WTC11 (cell line): Measurements from ENCODE around the gene SEC24B. TPM values are rescaled to one million over a fixed set of nuclear protein-coding genes. Genes with fewer than 3 reads are reported as not detected.

ENCODE experiments used
- ATAC-seq: fragments of 200-7000 bp; cut with Tn5 transposase; 2 replicates; pipeline ENCODE4 v1.10.0; 2021; ENCODE audit warnings: mild to moderate bottlenecking, moderate library complexity
- CTCF ChIA-PET: fragments of 300-600 bp; sonication (Branson Sonifier 250); formaldehyde crosslinking; loops from one replicate; lab custom pipeline; 2021; ENCODE audit warnings: antibody characterized with exemption; lab: Charles Lee
- POLR2A ChIA-PET: fragments of 350-600 bp; sonication (Branson Sonifier 250); formaldehyde crosslinking; loops from one replicate; lab custom pipeline; 2021; ENCODE audit warnings: antibody characterized with exemption; lab: Charles Lee
- DNase-seq: peaks from one replicate; pipeline ENCODE4 v3.0.0; 2021; ENCODE audit warnings: low spot score
- H3K27ac Mint-ChIP-seq: 2 replicates; pipeline ENCODE4 v1.8.0; 2021; ENCODE audit warnings: mixed read lengths
- H3K27me3 Mint-ChIP-seq: 2 replicates; pipeline ENCODE4 v1.8.0; 2021; ENCODE audit warnings: low read depth, mild to moderate bottlenecking, moderate library complexity, mixed read lengths
- H3K36me3 Mint-ChIP-seq: 2 replicates; pipeline ENCODE4 v1.8.0; 2021; ENCODE audit warnings: mixed read lengths
- H3K4me1 Mint-ChIP-seq: 2 replicates; pipeline ENCODE4 v1.8.0; 2022; ENCODE audit warnings: mixed read lengths
- H3K4me3 Mint-ChIP-seq: 2 replicates; pipeline ENCODE4 v1.8.0; 2021; ENCODE audit warnings: mild to moderate bottlenecking, moderate library complexity, mixed read lengths
- H3K9me3 Mint-ChIP-seq: 2 replicates; pipeline ENCODE4 v1.8.0; 2021; ENCODE audit warnings: mixed read lengths
- EMX1 ChIP-seq: fragments of 250-450 bp; sonication (Bioruptor Pico); IDR thresholded peaks from 2 replicates; pipeline ENCODE4 v1.8.0; 2021; ENCODE audit warnings: mild to moderate bottlenecking
- KAT7 ChIP-seq: sonication (generic); formaldehyde crosslinking; IDR thresholded peaks from 2 replicates; pipeline ENCODE4 v1.8.1; 2023; ENCODE audit warnings: missing genetic modification reagents, mild to moderate bottlenecking, borderline replicate concordance
- NFYB ChIP-seq: sonication (generic); formaldehyde crosslinking; conservative IDR thresholded peaks from 2 replicates; pipeline ENCODE4 v1.8.0; 2022; ENCODE audit warnings: low read depth, missing genetic modification reagents
- SOX15 ChIP-seq: fragments of 250-450 bp; sonication (Bioruptor Pico); IDR thresholded peaks from 2 replicates; pipeline ENCODE4 v1.9.0; 2021; ENCODE audit warnings: mild to moderate bottlenecking
- SP1 ChIP-seq: sonication (generic); formaldehyde crosslinking; conservative IDR thresholded peaks from 2 replicates; pipeline ENCODE4 v1.8.1; 2022; ENCODE audit warnings: missing genetic modification reagents
- TCF7 ChIP-seq: sonication (generic); formaldehyde crosslinking; IDR thresholded peaks from 2 replicates; pipeline ENCODE4 v1.8.0; 2022; ENCODE audit warnings: mild to moderate bottlenecking, low read depth, missing genetic modification reagents, moderate library complexity
- TEAD4 ChIP-seq: sonication (generic); formaldehyde crosslinking; IDR thresholded peaks from 2 replicates; pipeline ENCODE4 v1.8.0; 2022; ENCODE audit warnings: mild to moderate bottlenecking, missing genetic modification reagents
- TP53 ChIP-seq: sonication (generic); formaldehyde crosslinking; IDR thresholded peaks from 2 replicates; pipeline ENCODE4 v1.8.1; 2023; ENCODE audit warnings: mild to moderate bottlenecking, missing genetic modification reagents
- ZNF317 ChIP-seq: sonication (generic); formaldehyde crosslinking; IDR thresholded peaks from 2 replicates; pipeline ENCODE4 v1.8.1; 2023; ENCODE audit warnings: low read depth, mild to moderate bottlenecking, moderate library complexity, missing genetic modification reagents, borderline replicate concordance
- ZNF396 ChIP-seq: fragments of 250-450 bp; sonication (Bioruptor Pico); IDR thresholded peaks from 2 replicates; pipeline ENCODE4 v1.8.0; 2021; ENCODE audit warnings: mild to moderate bottlenecking, moderate library complexity, borderline replicate concordance
- total RNA-seq: library from RNA; stranded (reverse); gene quantifications from 3 replicates; pipeline ENCODE4 v1.2.3, GENCODE V29; 2021
- TF ChIP-seq, protein P1 (sequence below): sonication (generic); formaldehyde crosslinking; IDR thresholded peaks from 2 replicates; pipeline ENCODE4 v1.8.0; 2022; ENCODE audit warnings: mild to moderate bottlenecking, missing genetic modification reagents
- TF ChIP-seq, protein P2 (sequence below): sonication (generic); formaldehyde crosslinking; IDR thresholded peaks from 2 replicates; pipeline ENCODE4 v1.8.1; 2022; ENCODE audit warnings: missing genetic modification reagents, borderline replicate concordance
- TF ChIP-seq, protein P3 (sequence below): fragments of 250-450 bp; sonication (Bioruptor Pico); IDR thresholded peaks from 2 replicates; pipeline ENCODE4 v2.1.2; 2022; ENCODE audit warnings: mild to moderate bottlenecking, moderate library complexity
- TF ChIP-seq, protein P4 (sequence below): fragments of 200-600 bp; IDR thresholded peaks from 2 replicates; pipeline ENCODE4 v1.8.0; 2022; ENCODE audit warnings: antibody characterized with exemption
- TF ChIP-seq, protein P5 (sequence below): fragments of 250-450 bp; sonication (Bioruptor Pico); IDR thresholded peaks from 2 replicates; pipeline ENCODE4 v1.9.0; 2021; ENCODE audit warnings: mild to moderate bottlenecking
- TF ChIP-seq, protein P6 (sequence below): sonication (generic); formaldehyde crosslinking; IDR thresholded peaks from 2 replicates; pipeline ENCODE4 v1.8.1; 2022; ENCODE audit warnings: mild to moderate bottlenecking, missing genetic modification reagents, moderate library complexity, borderline replicate concordance
- TF ChIP-seq, protein P7 (sequence below): fragments of 250-450 bp; sonication (Bioruptor Pico); IDR thresholded peaks from 2 replicates; pipeline ENCODE4 v1.9.0; 2021; ENCODE audit warnings: moderate library complexity, mild to moderate bottlenecking, inconsistent platforms, borderline replicate concordance
- TF ChIP-seq, protein P8 (sequence below): sonication (generic); formaldehyde crosslinking; IDR thresholded peaks from 2 replicates; pipeline ENCODE4 v1.8.1; 2022; ENCODE audit warnings: low read depth, mild to moderate bottlenecking, moderate library complexity, missing genetic modification reagents, borderline replicate concordance
- TF ChIP-seq, protein P9 (sequence below): sonication (generic); formaldehyde crosslinking; IDR thresholded peaks from 2 replicates; pipeline ENCODE4 v1.8.0; 2023; ENCODE audit warnings: missing genetic modification reagents

The SEC24B gene
- total RNA-seq, 1 experiment from 2014 or later: 24.0 TPM

DNA sequence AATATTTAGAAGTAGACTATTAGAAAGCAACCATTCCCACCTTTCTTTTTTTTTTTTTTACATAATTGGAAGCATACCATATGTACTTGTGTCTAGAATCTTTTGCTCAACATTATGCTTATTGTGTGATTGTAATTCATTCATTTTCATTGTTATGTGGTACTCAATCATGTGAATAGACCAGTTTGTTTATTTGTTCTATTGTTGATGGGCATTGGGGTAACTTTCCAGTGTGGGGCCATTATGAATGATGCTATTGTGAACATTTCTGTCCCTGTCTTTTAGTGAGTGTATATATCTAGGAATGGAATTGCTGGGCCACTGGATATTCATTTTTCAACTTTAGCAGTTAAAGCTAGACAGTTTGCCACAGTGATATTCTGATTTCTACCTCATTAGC lies 63.9 kb downstream of the SEC24B start:
- H3K27me3 Mint-ChIP-seq: no peaks in the 10 kb centered on the region
- H3K27ac Mint-ChIP-seq: no peak overlapping the region
- ChIA-PET POLR2A (no interaction called here), CTCF (no interaction called here)
- TF ChIP-seq, protein P1, sequence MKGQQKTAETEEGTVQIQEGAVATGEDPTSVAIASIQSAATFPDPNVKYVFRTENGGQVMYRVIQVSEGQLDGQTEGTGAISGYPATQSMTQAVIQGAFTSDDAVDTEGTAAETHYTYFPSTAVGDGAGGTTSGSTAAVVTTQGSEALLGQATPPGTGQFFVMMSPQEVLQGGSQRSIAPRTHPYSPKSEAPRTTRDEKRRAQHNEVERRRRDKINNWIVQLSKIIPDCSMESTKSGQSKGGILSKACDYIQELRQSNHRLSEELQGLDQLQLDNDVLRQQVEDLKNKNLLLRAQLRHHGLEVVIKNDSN (CRISPR knock-in tag): no peak
- TF ChIP-seq SOX15 (no peak), TCF7 (CRISPR knock-in tag) (no peak), ZNF317 (no peak), EMX1 (CRISPR knock-in tag) (no peak), TP53 (CRISPR knock-in tag) (no peak), TEAD4 (CRISPR knock-in tag) (no peak), SP1 (CRISPR knock-in tag) (no peak), KAT7 (CRISPR knock-in tag) (no peak), ZNF396 (CRISPR knock-in tag) (no peak), NFYB (CRISPR knock-in tag) (no peak)
- TF ChIP-seq, protein P2, sequence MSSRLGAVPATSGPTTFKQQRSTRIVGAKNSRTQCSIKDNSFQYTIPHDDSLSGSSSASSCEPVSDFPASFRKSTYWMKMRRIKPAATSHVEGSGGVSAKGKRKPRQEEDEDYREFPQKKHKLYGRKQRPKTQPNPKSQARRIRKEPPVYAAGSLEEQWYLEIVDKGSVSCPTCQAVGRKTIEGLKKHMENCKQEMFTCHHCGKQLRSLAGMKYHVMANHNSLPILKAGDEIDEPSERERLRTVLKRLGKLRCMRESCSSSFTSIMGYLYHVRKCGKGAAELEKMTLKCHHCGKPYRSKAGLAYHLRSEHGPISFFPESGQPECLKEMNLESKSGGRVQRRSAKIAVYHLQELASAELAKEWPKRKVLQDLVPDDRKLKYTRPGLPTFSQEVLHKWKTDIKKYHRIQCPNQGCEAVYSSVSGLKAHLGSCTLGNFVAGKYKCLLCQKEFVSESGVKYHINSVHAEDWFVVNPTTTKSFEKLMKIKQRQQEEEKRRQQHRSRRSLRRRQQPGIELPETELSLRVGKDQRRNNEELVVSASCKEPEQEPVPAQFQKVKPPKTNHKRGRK (CRISPR knock-in tag): no peak
- TF ChIP-seq, protein P3, sequence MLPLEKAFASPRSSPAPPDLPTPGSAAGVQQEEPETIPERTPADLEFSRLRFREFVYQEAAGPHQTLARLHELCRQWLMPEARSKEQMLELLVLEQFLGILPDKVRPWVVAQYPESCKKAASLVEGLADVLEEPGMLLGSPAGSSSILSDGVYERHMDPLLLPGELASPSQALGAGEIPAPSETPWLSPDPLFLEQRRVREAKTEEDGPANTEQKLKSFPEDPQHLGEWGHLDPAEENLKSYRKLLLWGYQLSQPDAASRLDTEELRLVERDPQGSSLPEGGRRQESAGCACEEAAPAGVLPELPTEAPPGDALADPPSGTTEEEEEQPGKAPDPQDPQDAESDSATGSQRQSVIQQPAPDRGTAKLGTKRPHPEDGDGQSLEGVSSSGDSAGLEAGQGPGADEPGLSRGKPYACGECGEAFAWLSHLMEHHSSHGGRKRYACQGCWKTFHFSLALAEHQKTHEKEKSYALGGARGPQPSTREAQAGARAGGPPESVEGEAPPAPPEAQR: no peak
- TF ChIP-seq, protein P4, sequence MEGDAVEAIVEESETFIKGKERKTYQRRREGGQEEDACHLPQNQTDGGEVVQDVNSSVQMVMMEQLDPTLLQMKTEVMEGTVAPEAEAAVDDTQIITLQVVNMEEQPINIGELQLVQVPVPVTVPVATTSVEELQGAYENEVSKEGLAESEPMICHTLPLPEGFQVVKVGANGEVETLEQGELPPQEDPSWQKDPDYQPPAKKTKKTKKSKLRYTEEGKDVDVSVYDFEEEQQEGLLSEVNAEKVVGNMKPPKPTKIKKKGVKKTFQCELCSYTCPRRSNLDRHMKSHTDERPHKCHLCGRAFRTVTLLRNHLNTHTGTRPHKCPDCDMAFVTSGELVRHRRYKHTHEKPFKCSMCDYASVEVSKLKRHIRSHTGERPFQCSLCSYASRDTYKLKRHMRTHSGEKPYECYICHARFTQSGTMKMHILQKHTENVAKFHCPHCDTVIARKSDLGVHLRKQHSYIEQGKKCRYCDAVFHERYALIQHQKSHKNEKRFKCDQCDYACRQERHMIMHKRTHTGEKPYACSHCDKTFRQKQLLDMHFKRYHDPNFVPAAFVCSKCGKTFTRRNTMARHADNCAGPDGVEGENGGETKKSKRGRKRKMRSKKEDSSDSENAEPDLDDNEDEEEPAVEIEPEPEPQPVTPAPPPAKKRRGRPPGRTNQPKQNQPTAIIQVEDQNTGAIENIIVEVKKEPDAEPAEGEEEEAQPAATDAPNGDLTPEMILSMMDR: no peak
- TF ChIP-seq, protein P5, sequence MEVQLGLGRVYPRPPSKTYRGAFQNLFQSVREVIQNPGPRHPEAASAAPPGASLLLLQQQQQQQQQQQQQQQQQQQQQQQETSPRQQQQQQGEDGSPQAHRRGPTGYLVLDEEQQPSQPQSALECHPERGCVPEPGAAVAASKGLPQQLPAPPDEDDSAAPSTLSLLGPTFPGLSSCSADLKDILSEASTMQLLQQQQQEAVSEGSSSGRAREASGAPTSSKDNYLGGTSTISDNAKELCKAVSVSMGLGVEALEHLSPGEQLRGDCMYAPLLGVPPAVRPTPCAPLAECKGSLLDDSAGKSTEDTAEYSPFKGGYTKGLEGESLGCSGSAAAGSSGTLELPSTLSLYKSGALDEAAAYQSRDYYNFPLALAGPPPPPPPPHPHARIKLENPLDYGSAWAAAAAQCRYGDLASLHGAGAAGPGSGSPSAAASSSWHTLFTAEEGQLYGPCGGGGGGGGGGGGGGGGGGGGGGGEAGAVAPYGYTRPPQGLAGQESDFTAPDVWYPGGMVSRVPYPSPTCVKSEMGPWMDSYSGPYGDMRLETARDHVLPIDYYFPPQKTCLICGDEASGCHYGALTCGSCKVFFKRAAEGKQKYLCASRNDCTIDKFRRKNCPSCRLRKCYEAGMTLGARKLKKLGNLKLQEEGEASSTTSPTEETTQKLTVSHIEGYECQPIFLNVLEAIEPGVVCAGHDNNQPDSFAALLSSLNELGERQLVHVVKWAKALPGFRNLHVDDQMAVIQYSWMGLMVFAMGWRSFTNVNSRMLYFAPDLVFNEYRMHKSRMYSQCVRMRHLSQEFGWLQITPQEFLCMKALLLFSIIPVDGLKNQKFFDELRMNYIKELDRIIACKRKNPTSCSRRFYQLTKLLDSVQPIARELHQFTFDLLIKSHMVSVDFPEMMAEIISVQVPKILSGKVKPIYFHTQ (CRISPR knock-in tag): no peak
- TF ChIP-seq, protein P6, sequence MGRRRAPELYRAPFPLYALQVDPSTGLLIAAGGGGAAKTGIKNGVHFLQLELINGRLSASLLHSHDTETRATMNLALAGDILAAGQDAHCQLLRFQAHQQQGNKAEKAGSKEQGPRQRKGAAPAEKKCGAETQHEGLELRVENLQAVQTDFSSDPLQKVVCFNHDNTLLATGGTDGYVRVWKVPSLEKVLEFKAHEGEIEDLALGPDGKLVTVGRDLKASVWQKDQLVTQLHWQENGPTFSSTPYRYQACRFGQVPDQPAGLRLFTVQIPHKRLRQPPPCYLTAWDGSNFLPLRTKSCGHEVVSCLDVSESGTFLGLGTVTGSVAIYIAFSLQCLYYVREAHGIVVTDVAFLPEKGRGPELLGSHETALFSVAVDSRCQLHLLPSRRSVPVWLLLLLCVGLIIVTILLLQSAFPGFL (CRISPR knock-in tag): no peak
- TF ChIP-seq, protein P7, sequence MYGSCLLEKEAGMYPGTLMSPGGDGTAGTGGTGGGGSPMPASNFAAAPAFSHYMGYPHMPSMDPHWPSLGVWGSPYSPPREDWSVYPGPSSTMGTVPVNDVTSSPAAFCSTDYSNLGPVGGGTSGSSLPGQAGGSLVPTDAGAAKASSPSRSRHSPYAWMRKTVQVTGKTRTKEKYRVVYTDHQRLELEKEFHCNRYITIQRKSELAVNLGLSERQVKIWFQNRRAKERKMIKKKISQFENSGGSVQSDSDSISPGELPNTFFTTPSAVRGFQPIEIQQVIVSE (CRISPR knock-in tag): no peak
- TF ChIP-seq, protein P8, sequence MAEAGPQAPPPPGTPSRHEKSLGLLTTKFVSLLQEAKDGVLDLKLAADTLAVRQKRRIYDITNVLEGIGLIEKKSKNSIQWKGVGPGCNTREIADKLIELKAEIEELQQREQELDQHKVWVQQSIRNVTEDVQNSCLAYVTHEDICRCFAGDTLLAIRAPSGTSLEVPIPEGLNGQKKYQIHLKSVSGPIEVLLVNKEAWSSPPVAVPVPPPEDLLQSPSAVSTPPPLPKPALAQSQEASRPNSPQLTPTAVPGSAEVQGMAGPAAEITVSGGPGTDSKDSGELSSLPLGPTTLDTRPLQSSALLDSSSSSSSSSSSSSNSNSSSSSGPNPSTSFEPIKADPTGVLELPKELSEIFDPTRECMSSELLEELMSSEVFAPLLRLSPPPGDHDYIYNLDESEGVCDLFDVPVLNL: no peak
- TF ChIP-seq, protein P9, sequence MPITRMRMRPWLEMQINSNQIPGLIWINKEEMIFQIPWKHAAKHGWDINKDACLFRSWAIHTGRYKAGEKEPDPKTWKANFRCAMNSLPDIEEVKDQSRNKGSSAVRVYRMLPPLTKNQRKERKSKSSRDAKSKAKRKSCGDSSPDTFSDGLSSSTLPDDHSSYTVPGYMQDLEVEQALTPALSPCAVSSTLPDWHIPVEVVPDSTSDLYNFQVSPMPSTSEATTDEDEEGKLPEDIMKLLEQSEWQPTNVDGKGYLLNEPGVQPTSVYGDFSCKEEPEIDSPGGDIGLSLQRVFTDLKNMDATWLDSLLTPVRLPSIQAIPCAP: no peak
- peaks cover 49% of the 10 kb centered on the region for H3K36me3 Mint-ChIP-seq
- no peaks in the 10 kb centered on the region for H3K9me3 Mint-ChIP-seq
- no peak overlapping the region for H3K4me3 Mint-ChIP-seq
- no peaks in the 10 kb centered on the region for H3K4me1 Mint-ChIP-seq
- ATAC-seq: no peak
- no peak for DNase-seq
